Subcutaneous abdominal adipose tissue (tissue), 5 donors: ENCODE measurements around the gene UNC79.

ENCODE experiments used
- H3K27ac ChIP-seq: one replicate; pipeline ENCODE4 v1.7.0; 2013; ENCODE audit warnings: low read depth, mild to moderate bottlenecking, inconsistent platforms, low read length, moderate library complexity
- H3K27me3 ChIP-seq, 5 donors: one replicate each; pipeline ENCODE4 v1.7.0; 2013; ENCODE audit warnings: low read length in 5 of 5, inconsistent platforms in 1 of 5; ENCODE audit not compliant: control insufficient read depth in 5 of 5, insufficient read depth in 4 of 5
- H3K36me3 ChIP-seq, 5 donors: one replicate each; pipeline ENCODE4 v1.7.0; 2013; ENCODE audit warnings: low read length in 5 of 5; ENCODE audit not compliant: control insufficient read depth in 5 of 5, insufficient read depth in 5 of 5
- H3K4me1 ChIP-seq, 5 donors: one replicate each; pipeline ENCODE4 v1.7.0; 2013; ENCODE audit warnings: low read length in 5 of 5, mild to moderate bottlenecking in 3 of 5, moderate library complexity in 1 of 5; ENCODE audit not compliant: control insufficient read depth in 5 of 5, insufficient read depth in 5 of 5
- H3K4me3 ChIP-seq, 5 donors: one replicate each; pipeline ENCODE4 v1.7.0; 2013; ENCODE audit warnings: low read length in 5 of 5, low read depth in 1 of 5
- H3K9ac ChIP-seq, 5 donors: one replicate each; pipeline ENCODE4 v1.7.0; 2013; ENCODE audit warnings: low read length in 5 of 5, mild to moderate bottlenecking in 4 of 5, moderate library complexity in 3 of 5
- H3K9me3 ChIP-seq, 5 donors: one replicate each; pipeline ENCODE4 v1.7.0; 2013; ENCODE audit warnings: low read length in 5 of 5; ENCODE audit not compliant: control insufficient read depth in 5 of 5
- donor health status: healthy.
- donor health status: healthy.
- donor health status: healthy.
- donor health status: healthy.
- donor health status: healthy.

Gene UNC79

GRCh38 chr14:93669632-93670031, 238.9 kb downstream of the UNC79 start:
- Histone ChIP-seq H3K9me3 (peaks cover 0 to 16% (median 8%) of the 10 kb centered on the region in 5 donors), H3K4me1 (no peaks in the 10 kb centered on the region), H3K27me3 (no peaks in the 10 kb centered on the region), H3K4me3 (no peak overlapping the region), H3K27ac (no peak overlapping the region), H3K9ac (no peak overlapping the region), H3K36me3 (no peaks in the 10 kb centered on the region)

DNA sequence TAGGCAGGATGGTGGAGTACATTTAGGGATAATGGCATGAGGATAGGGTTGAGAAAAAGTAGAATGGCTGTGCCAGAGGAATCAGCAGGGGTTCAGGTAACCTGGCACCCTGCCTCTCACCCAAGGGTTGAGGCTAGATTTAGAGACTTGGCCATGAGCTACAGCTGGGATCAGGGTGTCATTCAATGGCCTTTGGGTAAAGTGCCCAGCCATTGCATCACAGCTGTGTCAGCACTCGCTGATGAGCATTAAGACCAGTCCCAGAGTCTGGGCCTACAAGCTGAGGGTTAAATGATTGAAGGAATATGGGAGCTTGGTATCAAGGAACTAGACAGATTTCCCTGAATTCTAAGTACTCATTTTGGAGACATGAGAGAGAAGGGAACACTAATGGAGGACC, 243.6 kb downstream of the UNC79 start:
- Histone ChIP-seq H3K27me3 (no peaks in the 10 kb centered on the region), H3K9ac (no peak overlapping the region), H3K36me3 (no peaks in the 10 kb centered on the region)

DNA sequence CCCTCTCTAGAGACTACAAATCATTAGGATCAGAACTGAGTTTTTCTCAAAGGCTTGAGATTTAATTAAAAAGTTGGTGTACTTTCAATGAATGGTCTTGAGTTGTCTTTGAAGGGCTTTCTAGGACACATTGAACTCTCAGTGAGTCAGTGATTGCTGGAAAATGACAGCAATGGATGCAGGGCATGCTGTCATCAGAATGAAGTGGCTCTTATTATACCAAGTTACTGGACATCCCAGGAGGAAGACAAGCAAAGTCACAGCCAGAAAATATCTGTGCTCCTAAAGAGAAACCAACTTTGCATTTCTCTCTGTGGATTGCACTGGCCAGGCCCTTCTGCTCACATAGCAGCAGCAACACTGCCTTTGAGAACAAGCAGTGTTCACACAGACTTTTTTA, 244.9 kb downstream of the UNC79 start:
- no peaks in the 10 kb centered on the region for H3K36me3 ChIP-seq
- no peak overlapping the region for H3K27ac ChIP-seq
- peaks cover 0 to 4% (median 0%) of the 10 kb centered on the region in 5 donors for H3K27me3 ChIP-seq
- no peaks in the 10 kb centered on the region for H3K9me3 ChIP-seq
- no peaks in the 10 kb centered on the region for H3K4me1 ChIP-seq
- no peak overlapping the region for H3K9ac ChIP-seq
- no peak overlapping the region for H3K4me3 ChIP-seq

More for the DNA sequence above, 243.6 kb downstream of the UNC79 start:
- H3K9me3 ChIP-seq, result no peaks in the 10 kb centered on the region
- H3K4me3 ChIP-seq, result no peak overlapping the region
- H3K27ac ChIP-seq, result no peak overlapping the region
- H3K4me1 ChIP-seq, result no peaks in the 10 kb centered on the region

GRCh38 chr14:93676416-93676958, 245.7 kb downstream of the UNC79 start:
- no peak overlapping the region for H3K4me3 ChIP-seq
- H3K36me3 ChIP-seq, result no peaks in the 10 kb centered on the region
- no peak overlapping the region for H3K9ac ChIP-seq
- no peak overlapping the region for H3K27ac ChIP-seq
- no peaks in the 10 kb centered on the region for H3K9me3 ChIP-seq
- no peaks in the 10 kb centered on the region for H3K4me1 ChIP-seq
- H3K27me3 ChIP-seq, result peaks cover 0 to 4% (median 0%) of the 10 kb centered on the region in 5 donors

DNA sequence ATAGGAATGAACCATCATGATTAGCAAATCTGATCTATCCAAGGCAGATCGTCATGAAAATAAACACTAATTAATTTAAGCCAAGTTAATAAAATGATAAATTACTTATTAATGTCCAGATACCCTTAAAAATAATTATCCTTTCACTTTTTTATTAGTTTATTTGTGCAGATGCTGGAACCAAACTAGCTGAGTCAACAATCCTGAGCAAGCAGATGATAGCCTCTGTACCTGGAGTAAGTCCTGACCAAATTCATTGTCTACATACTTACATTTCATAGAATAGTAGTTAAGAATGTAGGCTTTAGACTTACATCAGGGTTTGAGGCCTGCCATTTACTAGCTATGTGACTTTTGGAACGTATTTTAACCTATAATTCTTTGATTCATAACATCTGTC, 251.7 kb downstream of the UNC79 start:
- H3K27me3 ChIP-seq, result peaks cover 0 to 4% (median 0%) of the 10 kb centered on the region in 5 donors

DNA sequence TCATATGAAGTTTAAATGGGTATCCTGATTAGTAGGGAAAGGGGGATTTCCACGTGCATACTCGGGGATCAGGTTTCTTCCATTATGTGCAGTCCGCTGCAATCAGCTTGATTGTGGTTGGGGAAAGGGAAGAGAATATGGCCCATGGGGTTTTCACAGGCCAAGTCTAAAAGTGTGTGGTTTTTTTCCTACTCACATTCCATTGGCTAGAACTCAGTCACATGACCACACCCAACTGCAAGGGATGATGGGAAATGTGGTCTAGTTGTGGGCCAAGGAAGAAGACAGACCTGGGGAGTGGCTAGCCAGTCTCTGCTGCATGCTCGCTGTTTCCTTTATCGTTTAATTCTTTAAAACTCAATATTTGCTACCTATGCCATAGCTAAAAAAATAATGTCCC, 252.5 kb downstream of the UNC79 start:
- Histone ChIP-seq H3K36me3 (no peaks in the 10 kb centered on the region), H3K27me3 (peaks cover 0 to 8% (median 0%) of the 10 kb centered on the region in 5 donors), H3K27ac (no peak overlapping the region), H3K4me1 (no peaks in the 10 kb centered on the region), H3K9ac (no peak overlapping the region), H3K9me3 (no peaks in the 10 kb centered on the region), H3K4me3 (no peak overlapping the region)

More for the DNA sequence above, 251.7 kb downstream of the UNC79 start:
- H3K4me3 ChIP-seq, result no peak overlapping the region
- no peaks in the 10 kb centered on the region for H3K9me3 ChIP-seq
- no peak overlapping the region for H3K9ac ChIP-seq
- H3K27ac ChIP-seq, result no peak overlapping the region
- H3K36me3 ChIP-seq, result no peaks in the 10 kb centered on the region
- H3K4me1 ChIP-seq, result no peaks in the 10 kb centered on the region

DNA sequence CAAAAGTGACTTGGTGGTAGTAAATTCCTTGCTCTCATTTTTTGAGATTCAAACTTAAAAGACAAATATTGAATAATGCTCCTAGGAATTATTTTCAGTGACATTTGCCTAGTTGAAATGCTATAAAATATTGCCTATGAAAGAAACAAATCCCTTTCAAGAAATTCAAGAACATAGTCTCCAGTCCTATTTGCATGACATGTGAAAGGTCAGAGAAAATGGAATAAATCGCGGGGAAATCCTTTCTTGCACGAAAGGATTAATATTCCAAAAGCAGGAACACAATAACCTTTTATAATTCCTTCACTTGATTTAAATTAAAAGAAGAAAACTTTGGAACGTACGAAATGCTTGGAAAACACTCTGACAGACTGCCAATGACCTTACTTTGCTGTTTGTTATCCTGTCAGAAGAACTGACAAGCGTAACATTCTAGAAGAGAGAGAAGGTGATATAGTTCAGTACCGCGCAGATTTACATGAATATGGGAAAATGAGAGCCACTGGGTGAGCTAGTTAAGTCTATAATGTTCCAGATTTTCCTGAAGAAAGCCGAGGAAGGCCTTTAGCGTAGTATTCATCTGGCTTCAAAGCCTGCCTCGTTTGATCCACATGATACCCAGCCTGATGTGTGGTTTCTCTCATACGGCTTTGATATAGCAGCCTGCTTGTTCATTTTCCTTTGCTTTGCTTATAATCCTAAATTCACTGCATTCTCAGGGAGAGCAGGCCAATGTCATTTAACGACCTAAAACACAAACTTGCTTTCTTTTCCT, 254.6 kb downstream of the UNC79 start:
- Histone ChIP-seq H3K27me3 (peaks cover 3 to 9% (median 5%) of the 10 kb centered on the region in 5 donors), H3K36me3 (no peaks in the 10 kb centered on the region), H3K27ac (no peak overlapping the region), H3K9me3 (no peaks in the 10 kb centered on the region), H3K4me1 (no peaks in the 10 kb centered on the region), H3K9ac (no peak overlapping the region), H3K4me3 (no peak overlapping the region)

DNA sequence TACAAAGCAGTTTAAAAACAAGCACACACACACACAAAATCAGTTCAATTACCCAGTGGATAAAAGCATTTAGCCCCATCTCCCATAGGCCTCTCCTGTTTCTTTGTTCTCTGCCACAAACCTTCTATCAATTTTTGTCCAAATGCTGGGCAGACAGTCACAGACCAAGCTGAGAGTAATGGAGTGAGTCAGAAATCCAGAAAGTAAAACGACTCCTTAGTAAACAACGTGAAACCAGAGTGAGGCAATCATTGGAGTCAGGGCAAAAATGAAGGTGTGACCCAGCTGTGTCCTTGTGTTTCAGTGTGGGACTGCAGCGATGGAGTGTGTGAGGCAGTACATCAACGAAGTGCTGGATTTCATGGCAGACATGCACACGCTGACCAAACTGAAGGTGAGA, 255.5 kb downstream of the UNC79 start:
- H3K4me3 ChIP-seq, result no peak overlapping the region
- no peak overlapping the region for H3K9ac ChIP-seq
- no peak overlapping the region for H3K27ac ChIP-seq
- H3K9me3 ChIP-seq, result no peaks in the 10 kb centered on the region
- H3K36me3 ChIP-seq, result no peaks in the 10 kb centered on the region
- no peaks in the 10 kb centered on the region for H3K4me1 ChIP-seq
- peaks cover 3 to 11% (median 5%) of the 10 kb centered on the region in 5 donors for H3K27me3 ChIP-seq

GRCh38 chr14:93688239-93688666, 257.5 kb downstream of the UNC79 start:
- Histone ChIP-seq H3K27me3 (peaks cover 3 to 11% (median 5%) of the 10 kb centered on the region in 5 donors), H3K9me3 (no peaks in the 10 kb centered on the region), H3K4me1 (no peaks in the 10 kb centered on the region), H3K4me3 (no peak overlapping the region), H3K27ac (no peak overlapping the region), H3K36me3 (no peaks in the 10 kb centered on the region), H3K9ac (no peak overlapping the region)

DNA sequence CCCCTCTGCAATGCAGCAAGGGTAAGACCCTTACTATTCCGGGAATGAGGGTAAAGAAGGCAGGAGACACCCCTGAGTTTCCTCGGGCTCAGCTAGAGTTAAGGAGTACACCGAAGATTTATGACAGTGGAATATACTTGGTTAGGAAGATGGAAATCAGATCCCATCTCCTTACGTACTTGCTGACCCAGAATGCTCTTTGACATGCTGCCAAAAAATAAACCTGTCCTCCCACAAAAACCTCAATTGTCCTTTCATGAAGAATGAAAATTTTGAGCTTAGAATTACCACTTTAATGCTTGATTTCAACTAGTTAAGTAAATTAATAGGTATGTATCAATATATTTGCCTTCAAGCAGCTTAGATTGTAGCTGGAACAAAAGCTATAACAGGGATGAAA, 258.1 kb downstream of the UNC79 start:
- H3K36me3 ChIP-seq, result no peaks in the 10 kb centered on the region
- H3K4me1 ChIP-seq, result no peaks in the 10 kb centered on the region
- H3K9ac ChIP-seq, result no peak overlapping the region
- no peak overlapping the region for H3K4me3 ChIP-seq
- H3K27me3 ChIP-seq, result peaks cover 3 to 11% (median 5%) of the 10 kb centered on the region in 5 donors
- no peaks in the 10 kb centered on the region for H3K9me3 ChIP-seq
- no peak overlapping the region for H3K27ac ChIP-seq
